Transverse colon (tissue), 4 donors: ENCODE results near the gene PARN.

ENCODE experiments used
- CTCF ChIP-seq, 5 experiments: fragments of 200-600 bp in 3 of 5; fragments of 450-650 bp in 2 of 5; sonication (generic) in 3 of 5; IDR thresholded peaks; 1 replicate in 2 of 5; 2 replicates in 3 of 5; pipeline ENCODE4 v1.5.1; 2016 to 2017; ENCODE audit warnings: antibody characterized with exemption in 5 of 5, inconsistent platforms in 3 of 5, mild to moderate bottlenecking in 2 of 5, moderate library complexity in 1 of 5
- POLR2AphosphoS5 ChIP-seq, 3 donors: sonication (generic); formaldehyde crosslinking; IDR thresholded peaks; one replicate each; pipeline ENCODE4 v1.6.1; 2016; ENCODE audit warnings: antibody characterized with exemption in 3 of 3

GRCh38 chr16:14449334-14449733 lies 180.7 kb downstream of the PARN start:
- TF ChIP-seq POLR2AphosphoS5 (IDR thresholded peaks at IDR 0.05) (no peak), CTCF (IDR thresholded peaks at IDR 0.05) (no peak)
